Spleen (tissue), 7 donors: ENCODE data around the gene PLXNA3.

Experiments used
- CTCF ChIP-seq, 11 experiments: fragments of 200-600 bp in 7 of 11; fragments of 450-650 bp in 4 of 11; sonication (generic) in 4 of 11; IDR thresholded peaks in 8 of 11; conservative IDR thresholded peaks in 3 of 11; 1 replicate in 7 of 11; 2 replicates in 4 of 11; pipeline versions ENCODE4 v1.4.0 to v1.8.0; 2016 to 2021; ENCODE audit warnings: antibody characterized with exemption in 11 of 11, inconsistent platforms in 4 of 11, mild to moderate bottlenecking in 1 of 11
- POLR2AphosphoS5 ChIP-seq, 3 donors: sonication (generic); formaldehyde crosslinking; IDR thresholded peaks; one replicate each; pipeline ENCODE4 v1.5.1; 2017; ENCODE audit warnings: antibody characterized with exemption in 3 of 3
- donor health status: DM: no; HTN: no; CAD: no; lungs with moderate emphysema.
- donor health status: DM: no; HTN: no; CAD: no.
- donor health status: DM: no; HTN: no; CAD: no.

- TF ChIP-seq POLR2AphosphoS5 (IDR thresholded peaks at IDR 0.05) (no peak), CTCF (IDR thresholded peaks at IDR 0.05 in 8 of 11, conservative IDR thresholded peaks at IDR 0.05 in 3 of 11) (no peak)
Measured at GRCh38 chrX:154429711-154430110, 28.4 kb upstream of the PLXNA3 start.
